HG02623 (cell line): Measurements from ENCODE around the gene FNDC5.

Experiments used
- ATAC-seq: cut with Tn5 transposase; IDR thresholded peaks from one replicate; pipeline ENCODE4 v1.9.1; 2021; ENCODE audit warnings: moderate library complexity; ENCODE audit not compliant: unreplicated experiment

FNDC5 gene

DNA sequence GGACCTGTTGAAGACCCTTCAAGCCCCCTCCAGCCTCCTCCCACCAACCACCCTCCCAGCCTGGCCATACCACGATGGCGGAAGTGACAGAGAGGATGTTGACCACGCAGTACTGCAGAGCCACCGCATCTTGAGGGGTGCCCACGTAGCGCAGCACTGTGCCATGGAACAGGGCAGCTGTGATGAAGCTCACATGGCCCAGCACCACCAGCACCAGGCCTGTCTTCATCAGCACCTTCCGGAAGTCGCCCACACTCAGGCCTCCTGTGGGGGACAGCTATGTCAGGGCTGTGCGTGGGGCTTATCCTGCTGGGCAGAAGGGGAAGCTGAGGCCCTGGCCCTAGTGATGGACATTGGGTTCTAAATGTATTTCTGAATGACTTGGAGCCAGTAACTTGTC, 27.3 kb upstream of the FNDC5 start:
- ATAC-seq, result no peak

DNA sequence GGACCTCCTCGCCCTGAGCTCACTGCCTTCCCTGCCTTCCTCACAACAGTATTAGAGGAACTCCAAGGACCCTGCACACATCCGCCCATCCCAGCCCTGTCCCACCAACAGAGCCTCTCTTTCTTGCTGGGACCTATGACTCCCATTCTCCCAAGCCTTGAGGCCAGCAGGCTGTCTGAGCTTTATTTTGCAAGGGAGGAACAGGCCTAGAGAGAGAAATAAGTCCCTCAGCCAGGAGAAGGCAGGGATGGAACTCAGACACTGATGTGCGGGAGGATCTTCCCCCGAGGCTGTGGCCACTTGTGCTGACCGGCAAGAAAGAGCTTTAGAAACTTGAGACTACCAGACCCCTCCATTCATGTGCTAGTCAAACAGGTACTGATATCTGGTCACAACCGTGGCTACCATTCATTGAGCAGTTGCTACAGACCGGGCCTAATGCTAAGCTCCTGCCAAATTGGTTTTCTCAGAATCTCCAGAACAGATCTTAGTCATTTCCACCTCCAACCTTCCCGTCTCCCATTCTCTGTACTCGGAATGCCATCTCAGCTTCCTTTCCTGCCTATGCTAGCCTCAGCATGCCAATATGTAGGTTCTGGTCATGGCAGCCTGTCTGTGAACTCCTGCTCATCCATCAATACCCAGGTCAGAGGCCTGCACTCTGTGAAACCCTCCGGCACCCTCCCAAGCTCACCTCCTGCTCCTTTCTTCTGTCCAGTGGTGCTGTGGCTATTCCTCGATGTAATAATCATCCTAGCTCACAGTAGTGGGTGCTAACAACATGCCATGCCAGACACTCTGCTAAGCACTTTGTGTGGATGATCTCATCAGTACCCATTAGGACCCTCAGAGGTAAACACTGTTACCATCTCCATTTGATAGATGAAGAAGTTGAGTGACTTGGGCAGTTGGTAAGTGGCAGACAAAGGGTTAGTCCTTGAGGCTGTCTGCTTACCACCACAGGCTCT, 26.7 kb upstream of the FNDC5 start:
- ATAC-seq, result no peak

DNA sequence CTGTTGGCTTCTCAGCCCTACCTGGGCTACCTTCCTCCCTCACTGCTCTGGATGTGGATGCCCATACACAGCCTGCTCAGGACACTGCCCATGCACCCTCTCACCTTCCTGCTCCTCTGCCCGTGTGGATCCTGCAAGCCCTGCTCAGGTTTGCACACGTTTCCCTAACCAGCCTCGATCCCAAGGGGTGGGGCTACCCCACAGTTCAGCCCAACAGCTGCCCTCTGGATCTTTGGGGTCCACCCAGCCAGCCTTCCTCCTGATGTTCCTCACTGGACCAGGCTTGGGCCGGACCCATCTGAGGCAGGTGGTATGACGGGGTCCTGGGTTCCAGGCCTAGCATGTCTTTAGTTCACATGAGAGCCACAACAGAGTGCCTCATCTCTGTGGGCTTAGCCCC, 25.7 kb upstream of the FNDC5 start:
- no peak for ATAC-seq

DNA sequence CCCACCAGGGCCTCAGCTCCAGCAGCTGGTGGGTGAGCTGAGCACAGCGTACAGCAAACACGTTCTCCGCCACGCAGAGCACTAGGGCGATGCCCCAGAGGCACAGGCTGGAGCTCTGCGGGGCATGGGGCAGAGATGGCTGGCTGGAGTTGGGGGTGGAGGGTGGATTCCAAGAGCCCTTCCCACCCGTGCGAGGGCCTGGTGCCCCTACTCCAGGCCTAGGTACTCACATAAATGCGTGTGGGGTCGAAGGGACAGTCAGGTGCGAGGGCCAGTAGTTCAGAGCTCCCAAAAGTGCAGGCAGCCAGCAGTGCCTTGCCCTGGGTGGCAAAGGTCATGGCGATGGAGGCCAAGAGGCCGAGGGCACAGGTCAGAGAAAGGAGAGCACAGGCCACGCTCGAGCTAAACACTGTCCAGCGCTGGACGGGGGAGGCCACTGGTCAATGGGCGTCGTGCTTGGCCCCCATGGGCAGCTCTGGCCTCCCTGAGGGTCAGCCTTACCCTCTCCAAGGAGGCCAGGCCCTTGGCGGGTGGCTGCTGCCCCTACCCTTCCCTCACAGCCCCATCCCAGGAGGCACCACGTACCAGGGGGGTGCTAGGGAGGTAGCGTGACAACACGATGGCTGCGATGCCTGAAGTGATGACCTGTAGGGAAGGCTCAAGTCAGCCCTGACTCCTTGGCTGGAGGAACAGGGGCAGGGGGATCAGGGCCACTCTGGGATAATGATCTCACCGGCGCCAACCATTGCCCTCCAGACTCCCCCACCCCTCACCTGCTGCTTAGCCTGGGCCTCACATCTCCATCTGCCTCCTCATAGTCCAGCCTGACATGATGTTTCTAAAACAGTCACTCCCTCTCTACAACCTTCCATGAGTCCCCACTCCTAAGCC, 24.9 kb upstream of the FNDC5 start:
- ATAC-seq, result no peak

DNA sequence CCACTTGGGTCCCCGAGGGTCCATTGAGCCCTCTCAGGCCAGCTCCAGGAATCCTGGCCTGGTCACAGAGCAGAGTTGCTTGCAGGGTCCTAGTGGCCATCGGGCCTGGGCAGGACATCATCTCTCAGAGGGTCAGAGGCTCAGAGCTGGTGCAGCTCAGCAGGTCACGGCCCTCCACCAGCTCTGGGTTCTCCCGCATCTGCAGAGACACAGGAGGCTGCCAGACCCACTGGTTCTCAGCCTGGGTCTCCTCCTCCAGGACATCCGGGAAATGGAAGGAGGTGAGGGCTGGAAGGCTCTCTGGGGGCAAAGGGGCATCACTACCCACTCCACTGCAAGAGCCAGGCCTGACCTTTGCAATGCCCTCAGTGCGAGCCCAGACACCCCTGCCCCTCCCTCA, 24.0 kb upstream of the FNDC5 start:
- ATAC-seq, result no peak

DNA sequence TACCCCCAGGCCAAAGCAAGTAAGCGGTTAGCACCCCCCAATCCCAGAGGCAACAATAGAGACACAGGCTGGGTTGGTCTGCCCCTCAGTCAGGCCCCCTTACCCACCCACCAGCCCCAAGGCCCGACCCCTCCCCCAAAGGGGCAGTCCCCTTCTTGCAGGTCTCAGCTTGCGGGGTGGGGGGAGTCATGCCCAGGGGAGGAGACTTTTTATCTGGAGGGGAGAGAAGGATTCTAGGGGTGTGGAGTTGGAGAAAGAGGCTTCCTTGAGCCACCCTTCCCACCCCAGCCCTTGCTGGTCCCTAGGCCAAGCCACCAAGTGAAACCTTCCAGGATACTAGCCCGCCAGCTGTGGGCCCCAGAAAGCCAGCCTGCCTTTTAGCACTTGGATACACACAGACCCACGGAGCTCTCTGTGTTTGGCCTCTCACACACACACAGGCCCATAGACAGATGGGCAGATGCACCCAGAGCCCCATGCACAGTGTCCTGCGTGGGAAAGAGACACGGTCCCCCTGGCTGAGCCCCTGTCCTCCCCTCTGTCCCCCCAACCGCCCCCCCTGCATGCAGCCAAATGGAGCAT, 23.4 kb upstream of the FNDC5 start:
- no peak for ATAC-seq

DNA sequence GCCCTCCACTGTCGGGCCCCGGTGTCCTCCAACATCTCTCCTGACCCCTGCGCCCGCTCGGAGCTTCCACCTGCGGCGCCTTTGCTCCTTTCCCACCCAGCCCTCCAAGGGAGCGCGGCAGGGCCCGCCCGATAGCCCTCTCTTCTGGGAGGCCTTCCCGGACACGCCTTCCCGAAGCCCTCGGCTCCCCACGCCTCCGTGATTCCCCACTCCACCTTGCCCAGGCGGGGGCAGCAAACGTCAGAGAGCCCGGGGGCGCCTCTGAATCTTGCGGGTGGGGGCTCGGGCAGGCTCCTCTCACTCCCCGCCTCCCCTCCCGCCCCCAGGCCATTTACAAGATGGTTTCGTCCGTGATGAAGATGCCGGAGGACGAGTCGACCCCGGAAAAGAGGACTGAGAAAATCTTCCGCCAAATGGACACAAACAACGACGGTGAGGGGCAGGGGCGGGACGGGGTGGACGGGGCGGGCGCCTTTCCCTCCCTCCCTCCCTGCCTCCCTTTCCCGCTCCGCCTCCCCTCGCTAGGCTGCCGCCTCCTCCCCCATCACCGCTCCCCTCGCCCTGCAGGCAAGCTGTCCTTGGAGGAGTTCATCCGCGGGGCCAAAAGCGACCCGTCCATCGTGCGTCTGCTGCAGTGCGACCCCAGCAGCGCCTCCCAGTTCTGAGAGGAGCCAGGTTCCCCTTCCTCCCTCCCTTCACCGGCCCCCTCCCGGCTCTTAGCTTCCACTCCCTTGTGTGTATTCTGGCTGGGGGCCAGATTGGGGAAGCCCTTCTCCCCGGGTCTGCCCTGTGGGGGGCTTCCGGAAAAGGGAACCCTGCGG, 22.7 kb upstream of the FNDC5 start:
- no peak for ATAC-seq

DNA sequence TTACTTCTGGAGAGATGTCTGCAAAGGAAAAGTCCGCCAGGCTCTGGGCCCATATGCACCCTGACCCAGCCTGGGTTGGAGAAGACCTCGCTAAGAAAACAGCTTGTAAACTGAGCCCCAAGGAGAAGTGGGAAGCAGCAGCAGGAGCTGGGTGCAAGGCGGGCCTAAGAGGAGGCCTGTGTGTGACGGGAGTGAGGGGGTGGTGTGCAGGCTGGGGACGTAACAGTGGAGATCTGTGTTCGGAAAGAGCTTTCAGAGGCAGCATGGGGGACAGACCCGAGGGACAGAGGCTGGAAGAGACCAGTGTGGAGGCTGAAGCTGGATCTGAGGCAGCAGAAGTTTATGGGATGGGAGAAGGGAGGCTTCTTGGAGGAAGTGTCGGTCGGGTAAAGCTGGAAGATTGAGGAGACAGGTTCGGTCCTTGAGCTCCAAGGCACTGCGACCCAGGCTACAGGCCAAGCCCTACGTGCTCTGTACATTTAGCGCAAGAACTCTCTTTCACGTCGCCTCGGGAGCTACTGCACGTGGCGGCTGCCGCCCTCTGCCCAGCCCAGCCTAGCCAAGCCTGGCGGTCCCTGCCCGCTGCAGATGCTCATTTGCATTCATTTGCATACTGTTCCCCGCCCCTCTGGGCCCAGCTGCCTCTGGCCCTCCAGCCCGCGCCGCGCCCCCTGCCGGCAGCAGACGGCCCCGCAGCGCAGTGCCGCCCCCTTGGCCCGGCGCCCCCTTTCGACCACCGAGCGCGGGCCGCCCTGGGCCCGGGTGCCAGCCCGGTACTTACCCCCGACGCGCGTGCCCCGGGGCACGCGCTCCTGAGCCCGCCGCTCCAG, 21.9 kb upstream of the FNDC5 start:
- no peak for ATAC-seq

DNA sequence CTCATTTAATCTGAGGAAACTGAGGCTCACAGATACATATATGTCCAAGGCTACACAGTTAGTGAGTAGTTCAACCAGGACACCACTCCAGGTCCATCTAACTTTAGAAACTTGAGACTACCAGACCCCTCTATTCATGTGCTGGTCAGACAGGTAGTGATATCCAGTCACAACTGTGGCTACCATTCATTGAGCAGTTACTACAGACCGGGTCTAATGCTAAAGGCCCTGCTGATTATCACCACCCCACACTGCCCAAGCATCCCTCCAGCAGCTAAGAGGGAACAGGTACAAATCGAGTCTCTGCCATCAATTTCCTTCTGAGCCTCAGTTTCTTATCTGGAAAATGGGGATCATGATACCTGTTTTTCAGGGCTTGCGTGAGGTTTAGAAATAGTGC, 20.9 kb upstream of the FNDC5 start:
- ATAC-seq, result no peak

DNA sequence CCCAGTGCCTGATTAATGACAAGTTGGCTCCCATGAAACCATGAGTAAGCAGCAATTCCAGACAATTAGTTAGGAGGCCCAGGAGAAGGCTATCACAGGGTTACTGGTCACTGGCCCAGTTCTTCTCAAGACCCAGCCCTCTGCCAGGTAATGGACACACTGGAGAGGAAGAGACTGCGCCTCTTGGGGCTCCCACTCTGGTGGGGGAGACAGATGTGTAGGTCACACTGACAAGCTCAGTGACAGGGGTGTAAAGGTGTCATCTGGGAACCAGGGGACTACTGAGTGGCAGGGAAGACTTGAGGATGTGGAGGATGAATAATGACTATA, 20.5 kb upstream of the FNDC5 start:
- no peak for ATAC-seq

DNA sequence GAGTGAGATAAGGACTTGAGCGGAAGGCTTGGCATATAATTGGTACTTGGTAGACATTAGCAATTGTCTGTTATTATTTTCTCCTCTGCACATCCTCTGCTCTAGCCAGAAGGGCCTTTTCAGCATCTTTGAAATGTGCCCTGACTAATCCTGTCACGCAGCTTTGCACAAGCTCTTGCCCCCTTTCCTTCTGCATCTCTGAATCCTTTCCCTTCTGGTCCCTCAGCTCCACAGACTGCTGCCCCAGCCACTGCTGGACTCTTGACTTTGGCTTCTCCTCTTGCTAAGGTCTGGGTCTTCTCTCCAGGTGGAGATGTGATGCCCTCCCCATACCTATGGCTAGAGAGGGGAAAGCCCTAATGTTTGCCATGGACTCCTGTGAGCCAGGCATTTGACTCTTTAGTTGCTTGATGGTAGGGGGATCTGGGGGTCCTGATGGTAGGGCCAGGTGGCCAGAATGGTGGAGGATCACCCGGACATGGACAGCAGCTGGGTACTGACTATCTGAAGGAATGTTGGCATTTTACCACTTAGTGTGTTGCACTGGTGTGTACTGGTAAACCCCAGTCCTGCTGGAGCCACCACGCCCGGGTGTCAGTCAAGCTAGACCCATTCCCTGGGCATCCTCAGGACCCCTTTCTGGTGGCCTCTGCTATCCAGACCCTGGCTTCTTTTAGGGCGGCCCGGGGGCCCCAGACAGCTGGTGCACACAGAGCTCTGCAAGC, 20.0 kb upstream of the FNDC5 start:
- ATAC-seq, result no peak

DNA sequence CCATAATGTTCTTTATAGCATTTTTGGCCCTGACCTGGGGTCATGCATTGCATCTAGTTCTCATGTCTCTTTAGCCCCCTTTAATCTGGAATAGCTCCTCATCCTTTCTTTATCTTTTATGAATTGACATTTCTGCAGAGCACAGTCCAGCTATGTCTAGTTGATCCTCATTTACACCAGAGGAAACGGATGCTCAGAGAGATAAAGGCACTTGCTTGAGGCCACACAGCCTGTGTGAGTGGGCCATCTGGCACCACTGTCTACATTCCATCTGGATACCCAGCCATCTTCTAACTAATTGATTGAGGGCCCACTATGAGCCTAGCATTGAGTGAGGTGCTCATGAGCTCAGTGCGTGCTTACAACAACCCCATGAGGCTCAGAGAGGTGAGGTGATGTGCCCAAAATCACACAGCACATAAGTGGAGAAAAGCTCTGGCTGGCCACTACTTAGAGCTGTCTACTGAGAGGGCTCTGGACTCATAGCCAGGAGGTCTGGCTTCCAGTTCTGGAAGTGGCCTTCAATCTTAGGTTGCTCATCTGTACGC, 19.1 kb upstream of the FNDC5 start:
- ATAC-seq, result no peak

DNA sequence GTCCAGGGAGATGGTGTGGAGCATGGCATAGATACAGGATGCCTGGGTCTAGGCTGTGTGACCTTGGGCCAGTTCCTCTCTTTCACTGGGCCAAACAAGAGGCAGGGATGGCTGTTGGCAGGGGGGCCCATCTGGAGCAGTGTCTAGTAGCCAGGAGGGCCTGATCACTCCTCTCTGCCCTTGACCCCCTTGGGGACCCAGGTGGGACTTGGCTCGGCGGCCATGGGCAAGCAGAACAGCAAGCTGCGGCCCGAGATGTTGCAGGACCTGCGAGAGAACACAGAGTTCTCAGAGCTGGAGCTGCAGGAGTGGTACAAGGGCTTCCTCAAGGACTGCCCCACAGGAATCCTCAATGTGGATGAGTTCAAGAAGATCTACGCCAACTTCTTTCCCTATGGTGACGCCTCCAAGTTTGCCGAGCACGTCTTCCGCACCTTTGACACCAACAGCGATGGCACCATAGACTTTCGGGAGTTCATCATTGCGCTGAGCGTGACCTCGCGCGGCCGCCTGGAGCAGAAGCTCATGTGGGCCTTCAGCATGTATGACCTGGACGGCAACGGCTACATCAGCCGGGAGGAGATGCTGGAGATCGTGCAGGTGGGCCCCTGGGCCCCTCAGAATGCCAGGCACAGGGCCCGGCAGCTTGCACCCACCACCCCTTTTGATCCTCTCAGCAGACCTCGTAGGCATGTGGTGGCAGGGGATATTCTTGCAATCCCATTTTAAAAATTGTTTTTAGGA, 18.1 kb upstream of the FNDC5 start:
- no peak for ATAC-seq

DNA sequence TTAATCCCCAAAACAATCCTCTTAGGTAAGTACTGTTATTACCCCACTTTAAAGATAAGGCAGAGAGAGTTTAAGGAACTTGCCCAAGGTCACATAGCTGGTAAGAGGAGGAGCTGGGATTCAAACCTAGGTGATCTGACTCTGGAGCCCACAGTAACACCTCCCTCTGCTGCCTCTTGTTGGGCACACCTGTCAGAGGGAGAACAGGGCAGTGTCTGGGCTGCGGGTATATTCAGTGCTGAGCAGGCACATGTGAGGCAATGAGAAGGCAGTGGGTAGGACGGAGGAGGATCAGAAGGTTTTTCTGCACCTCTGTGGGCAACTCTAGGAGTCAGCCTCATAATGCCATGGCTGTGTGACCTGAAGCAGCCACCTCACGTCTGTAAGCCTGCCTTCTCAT, 17.4 kb upstream of the FNDC5 start:
- no peak for ATAC-seq

DNA sequence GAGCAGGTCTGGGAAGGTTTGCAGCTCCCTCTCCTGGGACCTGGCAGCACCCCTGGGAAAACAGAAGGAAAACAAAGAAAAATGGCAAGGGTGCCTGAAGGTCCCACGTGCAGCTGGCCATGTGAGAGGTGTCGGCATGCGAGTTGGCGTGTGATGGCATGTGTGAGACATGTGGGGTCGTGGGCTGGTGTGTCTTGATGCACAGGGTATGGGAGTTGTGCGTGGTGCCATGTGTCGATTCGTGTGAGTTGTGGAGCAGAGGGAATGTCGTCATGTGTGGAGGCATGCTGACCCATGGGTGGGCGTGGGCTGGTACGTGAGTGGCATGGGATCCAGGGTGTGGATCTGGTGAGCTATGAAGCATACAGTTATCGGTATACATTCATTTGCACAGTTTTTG, 16.9 kb upstream of the FNDC5 start:
- ATAC-seq, result no peak

DNA sequence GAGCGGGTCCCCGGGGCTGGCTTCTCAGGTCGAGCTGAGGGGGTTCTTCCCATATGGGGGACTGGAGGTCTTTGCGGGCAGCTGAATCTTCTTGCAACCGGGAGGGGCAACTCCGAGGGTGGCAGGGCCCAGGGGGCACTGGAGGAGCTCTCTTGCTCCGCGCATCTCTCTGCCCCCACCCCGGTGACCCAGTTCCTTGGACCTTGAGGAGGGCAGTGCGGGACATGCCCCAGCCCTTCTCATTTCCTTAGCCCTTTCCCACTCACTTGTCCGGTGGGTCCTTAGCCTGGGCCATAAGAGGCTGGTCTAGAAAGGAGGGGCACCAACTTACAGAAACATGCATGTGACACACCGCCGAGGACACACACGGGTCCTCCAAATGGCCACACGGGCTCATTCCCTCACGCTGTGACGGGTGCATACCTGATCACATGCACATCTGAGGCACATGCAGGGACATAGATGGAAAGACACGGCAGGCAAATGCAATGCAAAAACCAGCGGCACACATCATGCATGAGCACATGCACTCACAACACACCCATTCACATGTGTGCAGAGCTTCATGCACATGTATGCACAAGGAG, 16.2 kb upstream of the FNDC5 start:
- no peak for ATAC-seq

DNA sequence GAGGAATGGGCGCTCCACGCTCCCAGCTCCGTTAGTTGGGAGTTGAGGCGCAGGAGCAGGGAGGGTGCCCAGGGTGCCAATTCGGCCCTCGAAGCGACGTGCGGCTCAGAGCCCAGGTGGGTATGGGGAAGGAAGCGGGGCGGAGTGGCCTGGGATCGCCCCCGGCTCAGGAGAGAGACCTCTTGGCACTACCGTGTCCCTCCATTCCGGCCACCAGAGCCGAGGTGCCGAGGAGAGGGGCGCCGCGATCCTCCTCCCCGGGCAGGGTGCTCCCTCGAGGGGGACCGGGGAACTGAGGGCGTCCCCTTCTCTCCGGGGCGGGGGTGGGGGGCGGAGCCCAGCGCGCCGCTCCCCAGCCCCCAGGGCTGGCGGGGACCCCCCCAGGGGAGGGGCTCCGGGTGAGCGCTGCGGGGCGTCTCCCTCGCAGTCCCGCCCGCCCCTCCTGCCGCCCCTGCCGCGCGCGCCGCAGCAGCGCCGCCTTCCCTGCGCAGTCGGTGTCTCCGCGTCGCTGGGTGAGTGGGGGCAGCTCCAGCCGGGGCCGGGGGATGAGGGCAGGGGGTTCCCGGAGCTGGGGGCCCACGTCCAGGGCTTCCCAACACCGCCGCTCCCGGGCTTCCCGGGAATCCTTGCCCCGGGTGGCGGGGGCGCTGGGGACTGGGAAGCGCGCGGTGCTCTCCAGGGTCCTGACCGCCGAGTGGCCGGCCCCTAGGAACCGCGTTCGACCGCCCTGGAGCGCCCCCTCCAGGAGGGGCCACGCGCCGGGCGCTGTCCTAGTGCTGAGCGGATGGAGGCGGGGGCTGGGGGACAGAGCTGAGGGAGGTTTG, 15.5 kb upstream of the FNDC5 start, which contains the start of gene HPCA:
Gene HPCA, plus strand, starts transcription at position 488 of the 824 bp plus-strand sequence. CDS start 2,408 bp downstream, outside the sequence.
- ATAC-seq, result no peak
